HG03095 (cell line): ENCODE data around the gene UBR4.

Experiments
- ATAC-seq: cut with Tn5 transposase; IDR thresholded peaks from one replicate; pipeline ENCODE4 v1.9.1; 2021; ENCODE audit warnings: moderate library complexity; ENCODE audit not compliant: unreplicated experiment

Gene UBR4

DNA sequence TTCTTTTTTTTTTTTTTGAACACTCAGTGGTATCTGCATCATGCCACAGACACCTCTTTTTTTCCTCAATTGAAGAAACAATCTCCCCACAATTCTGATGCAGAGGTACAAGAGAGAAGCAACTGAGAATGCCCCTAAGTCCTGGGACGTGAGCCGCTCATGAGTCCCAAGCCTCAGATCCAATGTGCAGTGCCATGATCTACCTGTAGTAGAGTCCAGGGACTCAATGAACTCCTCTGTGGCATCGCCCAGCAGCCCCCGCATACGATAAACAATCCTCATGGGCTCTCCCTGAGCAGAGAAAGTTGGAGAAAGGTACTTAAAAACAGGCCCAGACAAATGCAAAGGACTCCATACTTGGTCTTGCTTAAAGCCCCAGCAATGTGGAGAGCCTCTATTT, 113.1 kb downstream of the UBR4 start:
- ATAC-seq, result no peak

DNA sequence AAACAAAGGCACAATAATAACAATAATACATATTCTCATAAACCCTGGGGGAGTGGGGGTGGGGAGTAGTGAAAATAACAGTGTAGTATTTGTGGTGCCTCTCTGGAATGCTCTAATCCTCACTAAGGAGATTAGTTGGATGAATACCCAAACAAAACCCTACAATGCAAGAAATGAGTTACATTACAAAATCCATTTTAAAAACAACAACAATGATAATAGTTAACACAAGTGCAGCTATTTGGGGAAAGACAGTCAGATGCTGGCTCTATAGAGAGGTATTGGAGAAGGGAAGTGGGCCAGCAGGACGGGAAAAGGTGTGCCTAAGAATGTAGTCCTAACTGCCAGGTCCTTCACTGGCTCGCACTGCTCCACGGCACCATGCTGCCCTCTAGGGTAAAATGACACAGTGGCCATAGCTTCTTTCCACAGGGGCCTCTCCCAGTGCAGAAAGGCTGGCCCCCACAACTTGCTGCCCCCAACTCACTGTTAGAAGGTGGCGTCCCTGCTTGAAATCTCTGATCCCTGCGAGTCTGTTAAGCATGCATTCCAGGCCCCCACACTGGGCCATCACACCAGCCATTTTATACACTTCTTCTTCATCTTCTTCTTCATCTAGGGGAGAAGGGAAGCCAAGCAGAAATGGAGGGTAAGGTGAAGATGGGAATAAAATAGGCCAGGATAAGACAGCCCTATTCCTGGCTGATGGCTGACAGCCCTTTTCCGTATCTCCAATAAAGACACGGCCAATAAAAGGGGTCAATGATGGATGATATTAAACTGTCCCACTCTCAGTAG, 113.8 kb downstream of the UBR4 start:
- no peak for ATAC-seq

DNA sequence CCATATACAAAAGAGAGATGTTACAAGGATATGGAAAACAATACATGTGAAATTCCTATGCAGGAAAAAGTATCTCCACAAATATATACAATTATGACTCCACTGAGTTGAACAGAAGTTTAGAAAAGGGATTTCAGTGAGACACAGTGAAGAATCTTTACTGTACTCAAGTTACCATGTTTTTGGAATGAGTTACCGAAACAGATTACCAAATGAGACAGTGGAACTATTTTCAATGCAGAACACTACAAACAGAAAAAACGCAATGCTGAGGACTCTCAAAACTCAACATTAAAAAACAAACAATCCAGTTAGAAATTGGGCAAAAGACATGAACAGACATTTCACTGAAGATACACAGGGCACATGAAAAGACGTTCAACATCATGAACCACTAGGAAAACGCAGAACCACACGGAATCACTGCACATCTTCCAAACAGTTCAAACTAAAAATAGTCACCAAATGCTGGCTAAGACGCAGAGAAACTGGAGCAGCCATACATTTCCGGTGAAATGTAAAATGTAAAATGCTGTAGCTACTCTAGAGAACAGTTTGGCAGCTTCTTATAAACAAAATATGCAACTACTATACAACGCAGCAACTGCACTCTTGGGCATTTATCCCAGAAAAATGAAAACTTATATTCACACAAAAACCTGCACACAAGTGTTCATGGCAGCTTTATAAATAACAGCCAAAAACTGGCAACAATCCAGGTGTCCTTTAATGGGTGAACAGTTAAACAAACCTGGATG, 118.7 kb downstream of the UBR4 start:
- ATAC-seq, result no peak

DNA sequence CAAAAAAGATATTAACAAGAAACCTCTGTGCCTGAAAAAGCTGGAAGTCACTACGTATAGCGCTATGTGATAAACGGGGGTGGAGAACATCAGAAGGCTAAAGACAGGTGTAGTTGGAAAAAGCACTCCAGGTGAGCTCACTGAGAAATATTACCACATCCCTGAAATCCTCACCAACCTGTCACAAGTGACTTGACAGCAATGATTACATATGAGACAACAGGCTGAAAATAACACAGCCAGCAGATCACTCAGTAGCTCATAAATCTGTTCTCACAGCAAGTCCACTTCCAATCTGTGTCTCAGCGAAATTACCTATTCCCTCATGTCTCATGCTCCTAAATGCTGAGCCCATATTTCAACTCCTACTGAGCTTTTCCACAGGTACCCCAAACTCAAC, 120.5 kb downstream of the UBR4 start:
- no peak for ATAC-seq

DNA sequence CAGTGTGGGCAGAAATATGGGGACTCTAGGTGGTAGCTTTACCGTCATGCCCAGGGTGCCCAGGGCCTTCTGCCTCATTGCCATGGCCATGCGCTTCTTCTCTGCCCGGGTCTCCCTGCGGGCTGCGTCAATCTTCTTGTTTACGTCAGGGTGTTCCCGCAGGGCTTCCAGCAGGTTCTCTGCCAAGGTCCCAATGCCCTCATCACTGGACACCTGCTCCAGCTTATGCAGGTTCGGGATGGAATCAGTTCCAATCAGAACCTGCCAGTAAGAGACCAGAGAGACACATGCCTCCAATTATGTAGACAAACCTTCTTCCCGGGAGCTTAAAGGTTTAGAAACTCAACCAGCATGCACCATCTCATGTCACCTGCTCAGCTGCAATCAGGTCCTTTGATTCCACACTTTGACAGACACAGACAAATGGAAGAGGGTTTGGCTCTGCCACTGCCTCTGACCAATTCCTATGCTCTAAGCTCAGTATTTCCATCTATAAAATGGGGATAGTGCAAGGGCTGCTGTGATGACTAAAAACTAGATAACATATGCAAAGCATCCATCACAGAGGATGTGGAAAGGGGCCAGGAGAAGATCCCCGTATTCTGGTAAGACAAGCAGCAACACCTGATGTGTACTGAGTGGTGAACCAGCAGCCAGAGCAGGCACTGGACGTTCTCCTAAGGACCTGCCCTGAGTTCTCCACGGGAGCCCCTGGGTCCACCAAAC, 121.2 kb downstream of the UBR4 start:
- no peak for ATAC-seq

DNA sequence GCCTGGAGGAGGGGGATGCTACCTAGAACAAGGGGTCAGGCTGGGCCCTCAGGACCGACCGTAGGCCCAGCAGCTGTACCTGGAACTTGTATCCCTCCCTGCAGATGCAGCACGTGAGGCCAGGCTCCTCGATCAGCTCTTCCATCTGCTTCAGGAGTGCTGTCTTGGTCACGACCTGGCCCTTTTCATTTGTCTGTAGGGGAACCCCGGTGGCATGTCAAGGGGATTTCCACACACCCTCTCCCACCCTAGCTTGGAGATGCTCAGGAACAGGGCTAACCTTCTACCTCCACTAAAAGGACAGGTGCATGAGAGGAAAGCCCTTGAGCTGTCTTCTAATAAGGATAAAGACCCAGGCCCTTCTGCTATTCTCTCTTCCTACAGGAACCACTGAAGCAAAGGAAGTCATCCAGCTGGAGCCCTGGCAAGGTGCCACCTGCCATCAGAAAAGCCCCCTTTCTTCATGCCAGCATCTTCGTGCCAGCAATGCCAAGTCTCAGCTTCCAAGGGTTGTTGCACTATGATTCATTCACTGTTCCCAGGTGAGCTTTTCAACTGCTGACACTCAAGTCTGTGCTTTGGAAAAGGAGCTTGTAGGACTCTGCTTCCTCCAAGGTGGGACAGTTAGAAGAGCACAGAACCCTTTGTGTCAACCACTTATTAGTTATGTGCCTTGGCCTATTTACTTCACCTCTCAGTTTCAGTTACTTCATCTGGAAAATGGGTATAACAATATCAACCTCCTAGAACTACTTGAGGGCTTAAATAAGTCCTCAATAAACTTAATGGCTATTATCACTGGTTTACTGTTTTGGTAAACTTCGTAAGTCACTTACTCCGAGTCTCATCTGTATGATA, 122.1 kb downstream of the UBR4 start:
- no peak for ATAC-seq

GRCh38 chr1:19087017-19087736, 122.9 kb downstream of the UBR4 start:
- no peak for ATAC-seq

- no peak for ATAC-seq
Measured at GRCh38 chr1:19086176-19086875, 123.7 kb downstream of the UBR4 start.

GRCh38 chr1:19084206-19084738, 125.8 kb downstream of the UBR4 start:
- no peak for ATAC-seq

- no peak for ATAC-seq
Measured at GRCh38 chr1:19083081-19083480, 127.0 kb downstream of the UBR4 start.

DNA sequence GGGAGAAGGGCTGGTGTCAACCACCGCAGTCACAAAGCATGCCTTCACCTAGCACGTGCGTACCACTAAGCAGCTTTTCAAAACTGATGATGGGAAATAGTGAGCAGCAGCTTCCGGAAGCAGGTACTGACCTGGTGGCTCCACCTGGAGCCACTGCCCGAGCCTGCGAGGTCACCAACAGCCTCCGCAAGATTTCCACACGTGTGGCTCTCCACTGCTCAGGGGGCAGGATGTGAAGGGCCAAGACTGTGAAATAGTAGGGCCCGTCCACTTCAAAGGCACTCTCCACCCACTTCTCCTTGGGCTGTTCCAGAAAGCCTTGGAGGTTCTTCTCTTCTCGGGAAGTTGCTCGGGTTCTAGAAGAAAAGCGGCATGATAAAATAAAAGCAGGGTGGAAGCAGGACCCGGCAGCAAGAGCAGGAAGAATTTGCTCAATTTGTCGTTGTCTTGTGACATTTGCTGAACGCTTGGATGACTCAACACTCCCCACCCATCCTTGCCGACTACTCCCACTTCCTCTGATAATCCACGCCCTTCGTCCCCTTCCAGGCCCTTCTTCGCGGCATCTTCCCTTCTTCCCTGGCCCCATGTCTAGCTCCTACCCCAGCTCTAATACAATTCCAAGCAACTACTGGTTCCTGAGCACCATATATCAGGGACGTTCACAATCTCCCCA, 128.7 kb downstream of the UBR4 start:
- no peak for ATAC-seq

GRCh38 chr1:19080721-19081120, 129.3 kb downstream of the UBR4 start:
- ATAC-seq, result no peak

GRCh38 chr1:19079541-19080472, 130.3 kb downstream of the UBR4 start:
- no peak for ATAC-seq

GRCh38 chr1:19078536-19078935, 131.5 kb downstream of the UBR4 start:
- no peak for ATAC-seq

DNA sequence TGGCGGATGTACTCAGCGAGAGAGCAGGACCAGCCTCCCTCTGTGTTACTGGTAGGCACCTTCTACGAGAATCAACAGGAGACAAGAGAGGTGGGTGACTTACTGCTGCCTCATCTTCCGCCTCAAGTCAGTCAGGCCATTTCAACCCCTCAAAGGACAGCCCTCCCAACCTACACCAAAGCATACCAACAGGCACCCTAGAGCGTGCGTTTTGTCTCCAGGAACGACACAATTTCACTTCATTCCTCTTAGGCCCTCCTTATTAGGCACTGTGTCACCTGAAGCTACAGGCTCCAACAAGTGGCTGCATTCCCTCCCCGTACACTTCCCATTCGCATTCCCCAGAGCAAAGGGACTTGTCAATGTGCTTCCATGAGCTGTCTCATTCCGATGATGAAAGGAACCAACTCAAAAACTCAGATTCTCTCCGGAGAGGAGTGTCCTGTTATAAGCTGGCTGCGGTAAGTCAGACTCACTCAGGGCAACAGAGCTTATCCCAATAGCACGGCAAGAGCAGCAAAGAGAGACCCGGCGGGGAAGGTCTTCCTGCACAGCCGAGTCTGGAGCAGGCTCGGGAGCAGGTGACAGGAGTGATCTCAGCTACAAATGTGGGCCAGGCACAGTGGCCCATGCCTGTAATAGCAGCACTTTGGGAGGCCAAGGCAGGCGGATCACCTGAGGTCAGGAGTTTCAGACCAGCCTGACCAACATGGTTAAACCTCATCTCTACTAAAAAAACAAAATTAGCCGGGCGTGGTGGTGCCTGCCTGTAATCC, 133.0 kb downstream of the UBR4 start:
- no peak for ATAC-seq

GRCh38 chr1:19074902-19075721, 135.0 kb downstream of the UBR4 start:
- no peak for ATAC-seq
